OCI-LY3 (cell line): ENCODE results near the gene CSAG3.
"Not testable (repeated sequence)": the region's sequence is repeated elsewhere in the genome, so short reads cannot be mapped to it uniquely, and the experiment has no call there.

Experiments
- H2AFZ ChIP-seq: fragments of 200-600, 300-600 bp; shearing (Covaris generic); 2 replicates; pipeline ENCODE4 v1.6.0; 2014; ENCODE audit warnings: antibody characterized with exemption, low read depth, low read length
- H3K27ac ChIP-seq: fragments of 200-600, 300-600 bp; sonication (generic); 2 replicates; pipeline ENCODE4 v1.5.1; 2014; ENCODE audit warnings: mild to moderate bottlenecking, low read length, moderate library complexity, mixed read lengths
- H3K27me3 ChIP-seq: fragments of 200-600, 300-600 bp; sonication (generic); 2 replicates; pipeline ENCODE4 v1.6.1; 2014; ENCODE audit warnings: low read depth, low read length, mixed read lengths
- H3K36me3 ChIP-seq: fragments of 200-600, 300-600 bp; sonication (generic); replicated peaks from 2 replicates; pipeline ENCODE3; 2014; ENCODE audit warnings: low read depth, low read length, mixed read lengths
- H3K4me1 ChIP-seq: fragments of 300-600, 200-600 bp; sonication (generic); 2 replicates; pipeline ENCODE4 v1.6.1; 2014; ENCODE audit warnings: low read length, mixed read lengths
- H3K4me2 ChIP-seq: fragments of 200-600, 300-600 bp; sonication (generic); 2 replicates; pipeline ENCODE4 v1.6.1; 2014; ENCODE audit warnings: low read length, mixed read lengths
- H3K4me3 ChIP-seq: fragments of 300-600, 200-600 bp; sonication (generic); 2 replicates; pipeline ENCODE4 v1.5.1; 2014; ENCODE audit warnings: antibody characterized with exemption, mild to moderate bottlenecking, low read length, moderate library complexity
- H3K79me2 ChIP-seq: fragments of 300-600, 200-600 bp; shearing (Covaris generic); 2 replicates; pipeline ENCODE4 v1.6.1; 2014; ENCODE audit warnings: mild to moderate bottlenecking, low read length, mixed read lengths
- H3K9ac ChIP-seq: fragments of 300-600, 200-600 bp; shearing (Covaris generic); 2 replicates; pipeline ENCODE4 v1.6.0; 2014; ENCODE audit warnings: mild to moderate bottlenecking, low read length, moderate library complexity
- H3K9me3 ChIP-seq: fragments of 200-600, 300-600 bp; shearing (Covaris generic); 2 replicates; pipeline ENCODE4 v1.6.1; 2014; ENCODE audit warnings: low read length, mixed read lengths; ENCODE audit not compliant: insufficient read depth
- H4K20me1 ChIP-seq: fragments of 200-600, 300-600 bp; sonication (generic); 2 replicates; pipeline ENCODE4 v1.6.1; 2016; ENCODE audit warnings: low read length, mixed read lengths; ENCODE audit not compliant: insufficient read depth
- EZH2phosphoT487 ChIP-seq: fragments of 200-600 bp; shearing (Covaris generic); IDR thresholded peaks from 2 replicates; pipeline ENCODE4 v1.6.1; 2018; ENCODE audit warnings: antibody characterized with exemption, mixed run types, low read depth
- TF ChIP-seq, protein P1 (sequence below): fragments of 200-600, 300-600 bp; sonication (generic); IDR thresholded peaks from 2 replicates; pipeline ENCODE4 v1.5.1; 2014; ENCODE audit warnings: antibody characterized with exemption, low read length, low read depth

The CSAG3 gene

GRCh38 chrX:152761582-152761981 is 2.6 kb downstream of the CSAG3 start:
- not testable (repeated sequence) for H3K9me3 ChIP-seq, H3K4me3 ChIP-seq, H3K4me2 ChIP-seq

DNA sequence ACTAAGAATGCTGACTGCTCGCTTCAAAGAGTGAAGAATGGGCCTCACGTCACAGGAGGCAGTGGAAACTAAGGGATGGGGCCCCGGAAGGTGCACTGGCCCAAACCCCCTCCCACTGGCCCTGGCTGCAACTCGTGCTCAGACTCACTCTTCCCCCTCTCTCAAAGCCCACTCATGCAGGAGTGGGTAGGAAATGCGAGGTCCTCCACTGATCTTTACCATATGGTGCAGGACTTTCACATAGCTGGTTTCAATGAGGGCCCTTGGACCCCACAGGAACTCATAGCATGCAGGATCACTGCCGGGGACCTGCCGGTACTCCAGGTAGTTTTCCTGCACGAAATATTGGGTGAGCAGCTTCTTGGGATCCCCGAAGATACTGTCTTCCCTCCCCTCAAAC is 7.5 kb downstream of the CSAG3 start:
- not testable (repeated sequence) for H3K4me3 ChIP-seq, H3K79me2 ChIP-seq, H3K4me1 ChIP-seq, H3K27ac ChIP-seq, H3K36me3 ChIP-seq, H4K20me1 ChIP-seq, H3K9me3 ChIP-seq, H3K27me3 ChIP-seq, H3K4me2 ChIP-seq, H3K9ac ChIP-seq, H2AFZ ChIP-seq

More at GRCh38 chrX:152761582-152761981, 2.6 kb downstream of the CSAG3 start:
- H3K27me3 ChIP-seq, H2AFZ ChIP-seq, H3K9ac ChIP-seq, H3K27ac ChIP-seq, H3K36me3 ChIP-seq, H3K4me1 ChIP-seq, H4K20me1 ChIP-seq, H3K79me2 ChIP-seq: not testable (repeated sequence)

DNA sequence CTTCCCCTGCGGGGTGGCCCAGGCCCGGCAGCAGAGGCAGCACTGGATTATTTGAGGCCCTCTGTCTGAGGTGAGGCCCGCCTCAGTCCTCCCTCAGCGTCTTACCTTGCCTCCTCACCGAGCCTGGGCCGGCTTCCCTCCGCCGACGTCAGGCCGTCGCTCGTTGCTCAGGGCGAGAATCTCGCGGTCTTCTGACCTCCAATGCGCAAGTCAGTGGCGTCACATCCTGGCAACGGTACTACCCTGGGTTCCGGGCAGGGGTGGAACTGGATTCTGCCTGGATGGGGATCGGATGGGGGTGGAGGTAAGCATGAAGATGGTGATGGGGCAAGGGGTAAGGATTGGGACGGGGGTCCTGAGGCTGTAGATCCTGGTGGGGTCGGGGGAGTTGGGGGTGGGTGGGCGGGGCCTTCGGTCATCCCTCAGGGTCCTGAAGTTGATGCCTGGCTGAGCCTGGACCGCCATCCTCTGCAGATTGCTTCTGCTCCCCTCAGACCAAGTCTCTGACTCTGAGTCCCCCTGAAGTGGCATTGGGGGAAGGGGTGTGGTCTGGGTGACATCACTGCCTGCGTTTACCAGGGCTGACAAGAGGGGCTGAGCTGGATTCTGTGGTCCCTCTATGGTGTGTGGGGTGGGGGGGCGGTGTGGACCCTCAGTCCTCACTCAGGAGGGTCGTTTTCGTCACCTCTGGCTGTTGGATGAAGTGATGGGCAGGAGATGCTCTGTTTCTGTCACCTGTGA is 10.7 kb downstream of the CSAG3 start, which contains the start of gene MAGEA6:
Gene MAGEA6 (minus strand): TSS at position 141 of the 741 bp plus-strand sequence. CDS start 2,039 bp downstream, outside the sequence.
- not testable (repeated sequence) for H4K20me1 ChIP-seq, H3K9ac ChIP-seq, H3K36me3 ChIP-seq, H3K4me2 ChIP-seq, H3K4me3 ChIP-seq, H3K9me3 ChIP-seq, H3K27me3 ChIP-seq, H3K79me2 ChIP-seq, H2AFZ ChIP-seq, H3K27ac ChIP-seq, H3K4me1 ChIP-seq

DNA sequence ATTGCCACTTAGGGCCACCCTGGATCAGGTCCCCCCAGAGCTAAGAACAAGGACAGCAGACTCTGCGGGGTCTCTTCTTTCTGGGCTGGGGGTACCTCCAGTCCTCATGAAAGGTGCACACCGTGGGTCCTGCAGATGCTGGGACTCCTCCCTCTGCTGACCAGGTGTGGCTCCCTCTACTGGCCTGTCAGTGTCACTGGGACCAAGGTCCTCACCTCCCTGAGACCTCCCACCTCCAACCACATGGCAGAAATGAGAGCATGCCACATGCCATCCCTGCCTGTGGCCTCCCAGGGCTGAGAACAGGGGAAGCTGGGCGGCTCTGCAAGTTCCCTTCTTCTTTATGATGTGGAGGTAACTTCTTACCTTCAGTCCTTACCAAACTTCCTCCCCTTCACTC is 28.0 kb downstream of the CSAG3 start:
- not testable (repeated sequence) for H3K79me2 ChIP-seq, H4K20me1 ChIP-seq, H3K27me3 ChIP-seq, H3K27ac ChIP-seq, H2AFZ ChIP-seq, H3K36me3 ChIP-seq, H3K9me3 ChIP-seq, H3K4me1 ChIP-seq, H3K4me2 ChIP-seq, H3K9ac ChIP-seq, H3K4me3 ChIP-seq

- Histone ChIP-seq H3K9me3 (no peaks in the 10 kb centered on the region), H3K36me3 (no peaks in the 10 kb centered on the region), H3K27me3 (no peaks in the 10 kb centered on the region), H3K27ac (no peak overlapping the region), H3K9ac (no peak overlapping the region), H2AFZ (no peak overlapping the region), H3K4me1 (no peaks in the 10 kb centered on the region), H4K20me1 (no peaks in the 10 kb centered on the region), H3K4me3 (no peak overlapping the region), H3K79me2 (no peaks in the 10 kb centered on the region), H3K4me2 (no peak overlapping the region)
- TF ChIP-seq EZH2phosphoT487 = no peak
- TF ChIP-seq, protein P1, sequence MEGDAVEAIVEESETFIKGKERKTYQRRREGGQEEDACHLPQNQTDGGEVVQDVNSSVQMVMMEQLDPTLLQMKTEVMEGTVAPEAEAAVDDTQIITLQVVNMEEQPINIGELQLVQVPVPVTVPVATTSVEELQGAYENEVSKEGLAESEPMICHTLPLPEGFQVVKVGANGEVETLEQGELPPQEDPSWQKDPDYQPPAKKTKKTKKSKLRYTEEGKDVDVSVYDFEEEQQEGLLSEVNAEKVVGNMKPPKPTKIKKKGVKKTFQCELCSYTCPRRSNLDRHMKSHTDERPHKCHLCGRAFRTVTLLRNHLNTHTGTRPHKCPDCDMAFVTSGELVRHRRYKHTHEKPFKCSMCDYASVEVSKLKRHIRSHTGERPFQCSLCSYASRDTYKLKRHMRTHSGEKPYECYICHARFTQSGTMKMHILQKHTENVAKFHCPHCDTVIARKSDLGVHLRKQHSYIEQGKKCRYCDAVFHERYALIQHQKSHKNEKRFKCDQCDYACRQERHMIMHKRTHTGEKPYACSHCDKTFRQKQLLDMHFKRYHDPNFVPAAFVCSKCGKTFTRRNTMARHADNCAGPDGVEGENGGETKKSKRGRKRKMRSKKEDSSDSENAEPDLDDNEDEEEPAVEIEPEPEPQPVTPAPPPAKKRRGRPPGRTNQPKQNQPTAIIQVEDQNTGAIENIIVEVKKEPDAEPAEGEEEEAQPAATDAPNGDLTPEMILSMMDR = no peak
Observed at GRCh38 chrX:152798945-152799344, 39.9 kb downstream of the CSAG3 start.

DNA sequence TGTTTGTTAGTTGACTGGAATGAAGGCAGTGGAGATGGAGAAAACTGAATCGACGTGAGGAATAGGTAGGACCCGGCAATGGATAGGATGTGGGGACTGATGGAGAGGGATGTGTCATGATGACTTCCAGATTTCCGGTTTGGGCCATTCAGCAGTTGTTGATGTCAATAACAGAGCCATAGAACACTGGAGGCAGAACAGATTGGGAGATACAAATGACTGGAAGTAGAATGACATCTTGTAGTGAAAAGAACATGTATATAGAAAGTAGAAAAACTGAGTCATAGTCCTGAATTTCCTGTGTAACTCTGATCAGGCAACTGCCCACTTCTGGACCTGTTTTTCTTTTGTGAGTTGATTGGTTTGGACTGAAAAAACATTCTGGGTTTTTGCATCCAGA is 47.0 kb downstream of the CSAG3 start:
- H3K4me1 ChIP-seq = no peaks in the 10 kb centered on the region
- no peak overlapping the region for H3K9ac ChIP-seq
- H3K4me3 ChIP-seq = no peak overlapping the region
- no peak overlapping the region for H3K4me2 ChIP-seq
- no peak overlapping the region for H3K27ac ChIP-seq
- no peaks in the 10 kb centered on the region for H3K79me2 ChIP-seq
- no peaks in the 10 kb centered on the region for H4K20me1 ChIP-seq
- no peaks in the 10 kb centered on the region for H3K36me3 ChIP-seq
- H3K9me3 ChIP-seq = no peaks in the 10 kb centered on the region
- no peak for TF ChIP-seq EZH2phosphoT487
- TF ChIP-seq, protein P1 = no peak
- no peaks in the 10 kb centered on the region for H3K27me3 ChIP-seq
- H2AFZ ChIP-seq = no peak overlapping the region
